Muscle layer of colon (tissue), 2 donors: Measurements from ENCODE around the gene LHX3.
"Not testable (repeated sequence)": the region's sequence is repeated elsewhere in the genome, so short reads cannot be mapped to it uniquely, and the experiment has no call there.

Experiments used
- H3K27ac ChIP-seq: one replicate; pipeline ENCODE4 v1.7.0; 2013; ENCODE audit warnings: low read depth, mild to moderate bottlenecking, low read length, moderate library complexity
- H3K27me3 ChIP-seq, 2 donors: one replicate each; pipeline ENCODE4 v1.7.0; 2013; ENCODE audit warnings: low read length in 2 of 2, mild to moderate bottlenecking in 2 of 2; ENCODE audit not compliant: insufficient read depth in 2 of 2, control insufficient read depth in 1 of 2
- H3K36me3 ChIP-seq: one replicate; pipeline ENCODE4 v1.7.0; 2013; ENCODE audit warnings: mild to moderate bottlenecking, low read length; ENCODE audit not compliant: insufficient read depth
- H3K4me1 ChIP-seq: one replicate; pipeline ENCODE4 v1.7.0; 2013; ENCODE audit warnings: mild to moderate bottlenecking, low read length; ENCODE audit not compliant: insufficient read depth
- H3K4me3 ChIP-seq, 2 donors: one replicate each; pipeline ENCODE4 v1.7.0; 2013; ENCODE audit warnings: low read length in 2 of 2, low read depth in 1 of 2, mild to moderate bottlenecking in 1 of 2, moderate library complexity in 1 of 2
- H3K9ac ChIP-seq: one replicate; pipeline ENCODE4 v1.7.0; 2013; ENCODE audit warnings: low read length
- H3K9me3 ChIP-seq: one replicate; pipeline ENCODE4 v1.7.0; 2013; ENCODE audit warnings: mild to moderate bottlenecking, low read length
- donor health status: abdominal sarcoma.
- donor health status: Adenocarcinoma of cecum.

The LHX3 gene

GRCh38 chr9:136151848-136152542 is 52.9 kb downstream of the LHX3 start:
- no peak overlapping the region for H3K27ac ChIP-seq
- H3K9ac ChIP-seq = no peak overlapping the region
- H3K27me3 ChIP-seq = peaks cover 7 to 44% of the 10 kb centered on the region in 2 donors
- no peaks in the 10 kb centered on the region for H3K9me3 ChIP-seq
- H3K36me3 ChIP-seq = no peaks in the 10 kb centered on the region
- no peak overlapping the region for H3K4me3 ChIP-seq
- no peaks in the 10 kb centered on the region for H3K4me1 ChIP-seq

GRCh38 chr9:136151214-136151804 is 53.6 kb downstream of the LHX3 start:
- Histone ChIP-seq H3K9ac (no peak overlapping the region), H3K9me3 (no peaks in the 10 kb centered on the region), H3K36me3 (no peaks in the 10 kb centered on the region), H3K4me3 (no peak overlapping the region), H3K27me3 (peaks cover 7 to 38% of the 10 kb centered on the region in 2 donors), H3K4me1 (no peaks in the 10 kb centered on the region), H3K27ac (no peak overlapping the region)

- H3K4me3 ChIP-seq, H3K4me1 ChIP-seq, H3K27ac ChIP-seq, H3K36me3 ChIP-seq, H3K9ac ChIP-seq, H3K9me3 ChIP-seq: not testable (repeated sequence)
- H3K27me3 ChIP-seq = peaks cover 7 to 35% of the 10 kb centered on the region in 2 donors
These were observed 54.2 kb downstream of the LHX3 start for GRCh38 chr9:136150664-136151213.

GRCh38 chr9:136149853-136150252 is 55.1 kb downstream of the LHX3 start:
- Histone ChIP-seq H3K4me1 (no peaks in the 10 kb centered on the region), H3K4me3 (no peak overlapping the region), H3K9me3 (no peaks in the 10 kb centered on the region), H3K27ac (no peak overlapping the region), H3K36me3 (no peaks in the 10 kb centered on the region), H3K27me3 (peaks cover 2 to 36% of the 10 kb centered on the region in 2 donors), H3K9ac (no peak overlapping the region)

GRCh38 chr9:136149337-136149736 is 55.6 kb downstream of the LHX3 start:
- H3K27ac ChIP-seq = no peak overlapping the region
- H3K9me3 ChIP-seq = no peaks in the 10 kb centered on the region
- no peak overlapping the region for H3K9ac ChIP-seq
- no peaks in the 10 kb centered on the region for H3K36me3 ChIP-seq
- H3K4me1 ChIP-seq = no peaks in the 10 kb centered on the region
- no peak overlapping the region for H3K4me3 ChIP-seq
- H3K27me3 ChIP-seq = peaks cover 6 to 39% of the 10 kb centered on the region in 2 donors

- H3K27me3 ChIP-seq = peaks cover 11 to 45% of the 10 kb centered on the region in 2 donors
- H3K9ac ChIP-seq = no peak overlapping the region
- no peaks in the 10 kb centered on the region for H3K36me3 ChIP-seq
- H3K9me3 ChIP-seq = no peaks in the 10 kb centered on the region
- no peak overlapping the region for H3K4me3 ChIP-seq
- no peak overlapping the region for H3K27ac ChIP-seq
- H3K4me1 ChIP-seq = no peaks in the 10 kb centered on the region
These were observed 56.2 kb downstream of the LHX3 start for GRCh38 chr9:136148766-136149165.

GRCh38 chr9:136147890-136148714 is 56.8 kb downstream of the LHX3 start:
- H3K4me3 ChIP-seq = no peak overlapping the region
- no peaks in the 10 kb centered on the region for H3K4me1 ChIP-seq
- H3K9ac ChIP-seq = no peak overlapping the region
- no peaks in the 10 kb centered on the region for H3K36me3 ChIP-seq
- no peaks in the 10 kb centered on the region for H3K9me3 ChIP-seq
- peaks cover 11 to 51% of the 10 kb centered on the region in 2 donors for H3K27me3 ChIP-seq
- H3K27ac ChIP-seq = no peak overlapping the region

GRCh38 chr9:136147038-136147889 is 57.7 kb downstream of the LHX3 start:
- Histone ChIP-seq H3K27ac (no peak overlapping the region), H3K9me3 (no peaks in the 10 kb centered on the region), H3K4me3 (no peak overlapping the region), H3K27me3 (peaks cover 11 to 55% of the 10 kb centered on the region in 2 donors), H3K4me1 (no peaks in the 10 kb centered on the region), H3K36me3 (no peaks in the 10 kb centered on the region), H3K9ac (no peak overlapping the region)
